Measurements from ENCODE around the gene PBRM1. TPM values are rescaled to one million over a fixed set of nuclear protein-coding genes. Genes with fewer than 3 reads are reported as not detected.

PBRM1 gene
- total and polyA plus RNA-seq, 2 of the 13 experiments (the other 11 are each of a cell fraction or from before 2014, with no cell fraction given): 10.9 to 33.2 TPM

- TF ChIP-seq, protein P1, sequence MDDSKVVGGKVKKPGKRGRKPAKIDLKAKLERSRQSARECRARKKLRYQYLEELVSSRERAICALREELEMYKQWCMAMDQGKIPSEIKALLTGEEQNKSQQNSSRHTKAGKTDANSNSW (CRISPR knock-in tag; IDR thresholded peaks at IDR 0.05; ENCODE audit: borderline replicate concordance): no peak
- TF ChIP-seq XRCC5 (optimal IDR thresholded peaks at IDR 0.05; ENCODE audit: low read length) (no peak), ZNF207 (IDR thresholded peaks at IDR 0.05; ENCODE audit: borderline replicate concordance) (no peak), ZNF510 (CRISPR knock-in tag; IDR thresholded peaks at IDR 0.05; ENCODE audit: low read depth) (no peak), PHF8 (CRISPR knock-in tag; IDR thresholded peaks at IDR 0.05) (no peak), JUN (CRISPR knock-in tag; IDR thresholded peaks at IDR 0.05) (no peak), NFIB (CRISPR knock-in tag; IDR thresholded peaks at IDR 0.05; ENCODE audit: borderline replicate concordance) (no peak), ZNF572 (CRISPR knock-in tag; IDR thresholded peaks at IDR 0.05) (no peak)
- TF ChIP-seq, protein P2, sequence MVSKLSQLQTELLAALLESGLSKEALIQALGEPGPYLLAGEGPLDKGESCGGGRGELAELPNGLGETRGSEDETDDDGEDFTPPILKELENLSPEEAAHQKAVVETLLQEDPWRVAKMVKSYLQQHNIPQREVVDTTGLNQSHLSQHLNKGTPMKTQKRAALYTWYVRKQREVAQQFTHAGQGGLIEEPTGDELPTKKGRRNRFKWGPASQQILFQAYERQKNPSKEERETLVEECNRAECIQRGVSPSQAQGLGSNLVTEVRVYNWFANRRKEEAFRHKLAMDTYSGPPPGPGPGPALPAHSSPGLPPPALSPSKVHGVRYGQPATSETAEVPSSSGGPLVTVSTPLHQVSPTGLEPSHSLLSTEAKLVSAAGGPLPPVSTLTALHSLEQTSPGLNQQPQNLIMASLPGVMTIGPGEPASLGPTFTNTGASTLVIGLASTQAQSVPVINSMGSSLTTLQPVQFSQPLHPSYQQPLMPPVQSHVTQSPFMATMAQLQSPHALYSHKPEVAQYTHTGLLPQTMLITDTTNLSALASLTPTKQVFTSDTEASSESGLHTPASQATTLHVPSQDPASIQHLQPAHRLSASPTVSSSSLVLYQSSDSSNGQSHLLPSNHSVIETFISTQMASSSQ (IDR thresholded peaks at IDR 0.05; ENCODE audit: low read depth): no peak
- TF ChIP-seq, protein P2 (CRISPR knock-in tag; IDR thresholded peaks at IDR 0.05; ENCODE audit: borderline replicate concordance): no peak
- TF ChIP-seq, protein P3, sequence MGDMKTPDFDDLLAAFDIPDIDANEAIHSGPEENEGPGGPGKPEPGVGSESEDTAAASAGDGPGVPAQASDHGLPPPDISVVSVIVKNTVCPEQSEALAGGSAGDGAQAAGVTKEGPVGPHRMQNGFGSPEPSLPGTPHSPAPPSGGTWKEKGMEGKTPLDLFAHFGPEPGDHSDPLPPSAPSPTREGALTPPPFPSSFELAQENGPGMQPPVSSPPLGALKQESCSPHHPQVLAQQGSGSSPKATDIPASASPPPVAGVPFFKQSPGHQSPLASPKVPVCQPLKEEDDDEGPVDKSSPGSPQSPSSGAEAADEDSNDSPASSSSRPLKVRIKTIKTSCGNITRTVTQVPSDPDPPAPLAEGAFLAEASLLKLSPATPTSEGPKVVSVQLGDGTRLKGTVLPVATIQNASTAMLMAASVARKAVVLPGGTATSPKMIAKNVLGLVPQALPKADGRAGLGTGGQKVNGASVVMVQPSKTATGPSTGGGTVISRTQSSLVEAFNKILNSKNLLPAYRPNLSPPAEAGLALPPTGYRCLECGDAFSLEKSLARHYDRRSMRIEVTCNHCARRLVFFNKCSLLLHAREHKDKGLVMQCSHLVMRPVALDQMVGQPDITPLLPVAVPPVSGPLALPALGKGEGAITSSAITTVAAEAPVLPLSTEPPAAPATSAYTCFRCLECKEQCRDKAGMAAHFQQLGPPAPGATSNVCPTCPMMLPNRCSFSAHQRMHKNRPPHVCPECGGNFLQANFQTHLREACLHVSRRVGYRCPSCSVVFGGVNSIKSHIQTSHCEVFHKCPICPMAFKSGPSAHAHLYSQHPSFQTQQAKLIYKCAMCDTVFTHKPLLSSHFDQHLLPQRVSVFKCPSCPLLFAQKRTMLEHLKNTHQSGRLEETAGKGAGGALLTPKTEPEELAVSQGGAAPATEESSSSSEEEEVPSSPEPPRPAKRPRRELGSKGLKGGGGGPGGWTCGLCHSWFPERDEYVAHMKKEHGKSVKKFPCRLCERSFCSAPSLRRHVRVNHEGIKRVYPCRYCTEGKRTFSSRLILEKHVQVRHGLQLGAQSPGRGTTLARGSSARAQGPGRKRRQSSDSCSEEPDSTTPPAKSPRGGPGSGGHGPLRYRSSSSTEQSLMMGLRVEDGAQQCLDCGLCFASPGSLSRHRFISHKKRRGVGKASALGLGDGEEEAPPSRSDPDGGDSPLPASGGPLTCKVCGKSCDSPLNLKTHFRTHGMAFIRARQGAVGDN (CRISPR knock-in tag; IDR thresholded peaks at IDR 0.05): no peak
Measured at GRCh38 chr3:52660046-52660445, 25.7 kb downstream of the PBRM1 start (continued).
